H1 (cell line): Measurements from ENCODE around the gene DRC3. TPM values are rescaled to one million over a fixed set of nuclear protein-coding genes. Genes with fewer than 3 reads are reported as not detected.
A peak's percentile ranks its signal among the peaks of the same experiment; 100 is the strongest.

Experiments used
- BACH1 ChIP-seq: IDR thresholded peaks from 2 replicates; pipeline ENCODE4 v1.6.1; 2012; ENCODE audit warnings: low read length, improper control_type of control experiment
- CREB1 ChIP-seq: IDR thresholded peaks from 2 replicates; pipeline ENCODE4 v1.6.1; 2012; ENCODE audit warnings: inconsistent platforms
- EZH2 ChIP-seq: fragments of 200-600 bp; sonication (generic); IDR thresholded peaks from 2 replicates; pipeline ENCODE4 v1.7.1; 2012; ENCODE audit warnings: low read depth, mild to moderate bottlenecking, moderate library complexity, low read length, inconsistent platforms; ENCODE audit not compliant: severe bottlenecking
- NANOG ChIP-seq: IDR thresholded peaks from 2 replicates; pipeline ENCODE4 v1.6.1; 2011; ENCODE audit warnings: low read length, low read depth, mild to moderate bottlenecking, inconsistent platforms; ENCODE audit not compliant: insufficient read depth, poor library complexity, severe bottlenecking
- PHF8 ChIP-seq: fragments of 200-600 bp; sonication (generic); conservative IDR thresholded peaks from 2 replicates; pipeline ENCODE4 v1.7.1; 2012; ENCODE audit warnings: low read depth, mild to moderate bottlenecking, inconsistent platforms, low read length, moderate library complexity
- POLR2A ChIP-seq, 2 experiments: IDR thresholded peaks; 1 replicate in 1 of 2; 2 replicates in 1 of 2; pipeline ENCODE4 v1.6.1; 2011; ENCODE audit warnings: low read depth in 2 of 2, low read length in 2 of 2, mild to moderate bottlenecking in 2 of 2; ENCODE audit errors: control extremely low read depth in 1 of 2
- RBBP5 ChIP-seq: IDR thresholded peaks from 2 replicates; pipeline ENCODE4 v1.7.1; 2012; ENCODE audit warnings: low read depth, mild to moderate bottlenecking, inconsistent platforms, low read length, moderate library complexity, borderline replicate concordance
- ZNF274 ChIP-seq: IDR thresholded peaks from 2 replicates; pipeline ENCODE4 v1.7.0; 2012; ENCODE audit warnings: low read length, borderline replicate concordance; ENCODE audit errors: extremely low read depth
- polyA plus RNA-seq, 7 experiments: library from polyadenylated mRNA; depleted of rRNA in 3 of 7; stranded (reverse) in 5 of 7; unstranded in 2 of 7; fragments of >200 nt in 5 of 7; fragments of 200-250 nt in 2 of 7; gene quantifications; 1 replicate in 5 of 7; 2 replicates in 1 of 7; 4 replicates in 1 of 7; pipeline versions ENCODE4 v1.2.1 to v1.2.3, GENCODE V29; 2011 to 2013; ENCODE audit warnings: missing spikeins in 2 of 7, mixed read lengths in 2 of 7
- total RNA-seq: library from RNA; stranded (reverse); fragmentation: NEBNext Ultra II Directional; extraction: Animal tissue kit (Norgen Biotek cat#: 25700); gene quantifications from 2 replicates; pipeline ENCODE4 v1.2.1, GENCODE V29; 2021
- TF ChIP-seq, protein P1 (sequence below): fragments of 300-600 bp; sonication (generic); IDR thresholded peaks from 2 replicates; pipeline ENCODE4 v1.7.1; 2012; ENCODE audit warnings: low read length, moderate library complexity, mild to moderate bottlenecking, inconsistent platforms; ENCODE audit not compliant: insufficient replicate concordance
- TF ChIP-seq, protein P2 (sequence below): IDR thresholded peaks from 2 replicates; pipeline ENCODE4 v1.6.1; 2012; ENCODE audit warnings: inconsistent platforms

Gene DRC3
- total and polyA plus RNA-seq, 2 of the 8 experiments (the other 6 are each of a cell fraction or from before 2014, with no cell fraction given) = 0.59 TPM; not detected in 1

DNA sequence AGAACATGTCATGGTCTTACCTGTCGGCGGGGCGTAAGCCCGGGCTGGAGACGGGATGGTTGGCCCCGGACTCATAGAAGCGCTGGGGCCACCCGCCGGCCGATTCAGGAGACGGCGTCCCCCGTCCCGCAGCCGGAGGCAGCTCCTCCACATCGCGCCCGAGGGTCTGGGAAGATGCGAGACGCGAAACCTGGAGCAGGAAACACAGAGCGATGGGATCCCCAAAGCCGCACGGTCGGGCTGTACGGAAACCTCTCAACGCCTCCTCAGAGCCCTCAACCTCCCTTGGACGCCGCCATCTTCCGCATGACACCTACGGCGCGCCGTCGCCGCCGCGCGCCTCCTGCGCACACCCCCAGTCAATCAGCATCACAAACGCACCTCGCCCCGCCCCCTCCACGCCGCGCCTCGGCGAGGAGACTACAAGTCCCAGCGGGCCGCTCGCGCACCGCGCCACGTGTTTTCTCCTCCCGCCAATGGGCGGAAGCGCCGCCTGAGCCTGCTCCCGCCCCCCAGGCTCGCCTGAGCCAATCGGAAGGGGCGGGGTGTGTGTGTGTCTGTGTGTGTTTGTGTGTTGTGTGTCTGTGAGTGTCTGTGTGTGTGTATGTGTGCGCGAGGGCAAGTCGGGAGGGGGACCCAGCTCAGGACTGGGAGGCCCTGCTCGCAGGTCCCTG lies 66.3 kb downstream of the DRC3 start, which contains the start of the genes ATPAF2 and GID4 (continued):
- peak; percentile 89 for TF ChIP-seq RBBP5
- peak in 1 of 2 experiments; percentile 62; a peak in 1 of 3 replicates for TF ChIP-seq POLR2A (IDR thresholded peaks at IDR 0.05; ENCODE audit: control extremely low read depth in 1 of 2, low read depth in 2 of 2, low read length in 2 of 2)
- peak; percentile 24; the same call in 1 of the 2 replicates for TF ChIP-seq BACH1
- no peak for TF ChIP-seq NANOG
- peak; percentile 71 for TF ChIP-seq PHF8
- no peak for TF ChIP-seq EZH2
- TF ChIP-seq, protein P1, sequence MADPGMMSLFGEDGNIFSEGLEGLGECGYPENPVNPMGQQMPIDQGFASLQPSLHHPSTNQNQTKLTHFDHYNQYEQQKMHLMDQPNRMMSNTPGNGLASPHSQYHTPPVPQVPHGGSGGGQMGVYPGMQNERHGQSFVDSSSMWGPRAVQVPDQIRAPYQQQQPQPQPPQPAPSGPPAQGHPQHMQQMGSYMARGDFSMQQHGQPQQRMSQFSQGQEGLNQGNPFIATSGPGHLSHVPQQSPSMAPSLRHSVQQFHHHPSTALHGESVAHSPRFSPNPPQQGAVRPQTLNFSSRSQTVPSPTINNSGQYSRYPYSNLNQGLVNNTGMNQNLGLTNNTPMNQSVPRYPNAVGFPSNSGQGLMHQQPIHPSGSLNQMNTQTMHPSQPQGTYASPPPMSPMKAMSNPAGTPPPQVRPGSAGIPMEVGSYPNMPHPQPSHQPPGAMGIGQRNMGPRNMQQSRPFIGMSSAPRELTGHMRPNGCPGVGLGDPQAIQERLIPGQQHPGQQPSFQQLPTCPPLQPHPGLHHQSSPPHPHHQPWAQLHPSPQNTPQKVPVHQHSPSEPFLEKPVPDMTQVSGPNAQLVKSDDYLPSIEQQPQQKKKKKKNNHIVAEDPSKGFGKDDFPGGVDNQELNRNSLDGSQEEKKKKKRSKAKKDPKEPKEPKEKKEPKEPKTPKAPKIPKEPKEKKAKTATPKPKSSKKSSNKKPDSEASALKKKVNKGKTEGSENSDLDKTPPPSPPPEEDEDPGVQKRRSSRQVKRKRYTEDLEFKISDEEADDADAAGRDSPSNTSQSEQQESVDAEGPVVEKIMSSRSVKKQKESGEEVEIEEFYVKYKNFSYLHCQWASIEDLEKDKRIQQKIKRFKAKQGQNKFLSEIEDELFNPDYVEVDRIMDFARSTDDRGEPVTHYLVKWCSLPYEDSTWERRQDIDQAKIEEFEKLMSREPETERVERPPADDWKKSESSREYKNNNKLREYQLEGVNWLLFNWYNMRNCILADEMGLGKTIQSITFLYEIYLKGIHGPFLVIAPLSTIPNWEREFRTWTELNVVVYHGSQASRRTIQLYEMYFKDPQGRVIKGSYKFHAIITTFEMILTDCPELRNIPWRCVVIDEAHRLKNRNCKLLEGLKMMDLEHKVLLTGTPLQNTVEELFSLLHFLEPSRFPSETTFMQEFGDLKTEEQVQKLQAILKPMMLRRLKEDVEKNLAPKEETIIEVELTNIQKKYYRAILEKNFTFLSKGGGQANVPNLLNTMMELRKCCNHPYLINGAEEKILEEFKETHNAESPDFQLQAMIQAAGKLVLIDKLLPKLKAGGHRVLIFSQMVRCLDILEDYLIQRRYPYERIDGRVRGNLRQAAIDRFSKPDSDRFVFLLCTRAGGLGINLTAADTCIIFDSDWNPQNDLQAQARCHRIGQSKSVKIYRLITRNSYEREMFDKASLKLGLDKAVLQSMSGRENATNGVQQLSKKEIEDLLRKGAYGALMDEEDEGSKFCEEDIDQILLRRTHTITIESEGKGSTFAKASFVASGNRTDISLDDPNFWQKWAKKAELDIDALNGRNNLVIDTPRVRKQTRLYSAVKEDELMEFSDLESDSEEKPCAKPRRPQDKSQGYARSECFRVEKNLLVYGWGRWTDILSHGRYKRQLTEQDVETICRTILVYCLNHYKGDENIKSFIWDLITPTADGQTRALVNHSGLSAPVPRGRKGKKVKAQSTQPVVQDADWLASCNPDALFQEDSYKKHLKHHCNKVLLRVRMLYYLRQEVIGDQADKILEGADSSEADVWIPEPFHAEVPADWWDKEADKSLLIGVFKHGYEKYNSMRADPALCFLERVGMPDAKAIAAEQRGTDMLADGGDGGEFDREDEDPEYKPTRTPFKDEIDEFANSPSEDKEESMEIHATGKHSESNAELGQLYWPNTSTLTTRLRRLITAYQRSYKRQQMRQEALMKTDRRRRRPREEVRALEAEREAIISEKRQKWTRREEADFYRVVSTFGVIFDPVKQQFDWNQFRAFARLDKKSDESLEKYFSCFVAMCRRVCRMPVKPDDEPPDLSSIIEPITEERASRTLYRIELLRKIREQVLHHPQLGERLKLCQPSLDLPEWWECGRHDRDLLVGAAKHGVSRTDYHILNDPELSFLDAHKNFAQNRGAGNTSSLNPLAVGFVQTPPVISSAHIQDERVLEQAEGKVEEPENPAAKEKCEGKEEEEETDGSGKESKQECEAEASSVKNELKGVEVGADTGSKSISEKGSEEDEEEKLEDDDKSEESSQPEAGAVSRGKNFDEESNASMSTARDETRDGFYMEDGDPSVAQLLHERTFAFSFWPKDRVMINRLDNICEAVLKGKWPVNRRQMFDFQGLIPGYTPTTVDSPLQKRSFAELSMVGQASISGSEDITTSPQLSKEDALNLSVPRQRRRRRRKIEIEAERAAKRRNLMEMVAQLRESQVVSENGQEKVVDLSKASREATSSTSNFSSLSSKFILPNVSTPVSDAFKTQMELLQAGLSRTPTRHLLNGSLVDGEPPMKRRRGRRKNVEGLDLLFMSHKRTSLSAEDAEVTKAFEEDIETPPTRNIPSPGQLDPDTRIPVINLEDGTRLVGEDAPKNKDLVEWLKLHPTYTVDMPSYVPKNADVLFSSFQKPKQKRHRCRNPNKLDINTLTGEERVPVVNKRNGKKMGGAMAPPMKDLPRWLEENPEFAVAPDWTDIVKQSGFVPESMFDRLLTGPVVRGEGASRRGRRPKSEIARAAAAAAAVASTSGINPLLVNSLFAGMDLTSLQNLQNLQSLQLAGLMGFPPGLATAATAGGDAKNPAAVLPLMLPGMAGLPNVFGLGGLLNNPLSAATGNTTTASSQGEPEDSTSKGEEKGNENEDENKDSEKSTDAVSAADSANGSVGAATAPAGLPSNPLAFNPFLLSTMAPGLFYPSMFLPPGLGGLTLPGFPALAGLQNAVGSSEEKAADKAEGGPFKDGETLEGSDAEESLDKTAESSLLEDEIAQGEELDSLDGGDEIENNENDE = no peak
- TF ChIP-seq CREB1 = peak; percentile 98
- TF ChIP-seq, protein P2, sequence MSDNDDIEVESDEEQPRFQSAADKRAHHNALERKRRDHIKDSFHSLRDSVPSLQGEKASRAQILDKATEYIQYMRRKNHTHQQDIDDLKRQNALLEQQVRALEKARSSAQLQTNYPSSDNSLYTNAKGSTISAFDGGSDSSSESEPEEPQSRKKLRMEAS = peak; percentile 90
- TF ChIP-seq ZNF274 = no peak
